ENCODE results near the gene WNT9A. TPM values are rescaled to one million over a fixed set of nuclear protein-coding genes. Genes with fewer than 3 reads are reported as not detected.

WNT9A gene
- total RNA-seq, 1 donor from 2014 or later, result 14.6 TPM

GRCh38 chr1:227897704-227898438 is 49.9 kb downstream of the WNT9A start:
- DNase-seq, result no peak

- DNase-seq, result no peak
Measured at GRCh38 chr1:227896710-227897655, 50.7 kb downstream of the WNT9A start.

- peak; percentile 65 for DNase-seq
Measured at GRCh38 chr1:227895828-227896685, 51.7 kb downstream of the WNT9A start.

- no peak for DNase-seq
Measured at GRCh38 chr1:227894831-227895451, 52.8 kb downstream of the WNT9A start.

GRCh38 chr1:227893949-227894721 is 53.6 kb downstream of the WNT9A start:
- DNase-seq, result no peak

- DNase-seq, result no peak
Measured at GRCh38 chr1:227893300-227893948, 54.3 kb downstream of the WNT9A start.

- peak; percentile 44 for DNase-seq
Measured at GRCh38 chr1:227892489-227893299, 55.0 kb downstream of the WNT9A start.

GRCh38 chr1:227891955-227892488 is 55.7 kb downstream of the WNT9A start:
- DNase-seq, result no peak

- DNase-seq, result no peak
Measured at GRCh38 chr1:227891223-227891954, 56.3 kb downstream of the WNT9A start.

GRCh38 chr1:227890451-227891222 is 57.1 kb downstream of the WNT9A start:
- no peak for DNase-seq

- no peak for DNase-seq
Measured at GRCh38 chr1:227889863-227890405, 57.8 kb downstream of the WNT9A start.

GRCh38 chr1:227889047-227889862 is 58.5 kb downstream of the WNT9A start:
- no peak for DNase-seq

- DNase-seq, result no peak
Measured at GRCh38 chr1:227888404-227889046, 59.2 kb downstream of the WNT9A start.

GRCh38 chr1:227887697-227888403 is 59.9 kb downstream of the WNT9A start:
- peak; percentile 77 for DNase-seq

GRCh38 chr1:227886993-227887696 is 60.6 kb downstream of the WNT9A start:
- peak; percentile 95 for DNase-seq

All from tongue (tissue), 2 donors.